ENCODE data around the gene KCNIP3.

Gene KCNIP3

DNA sequence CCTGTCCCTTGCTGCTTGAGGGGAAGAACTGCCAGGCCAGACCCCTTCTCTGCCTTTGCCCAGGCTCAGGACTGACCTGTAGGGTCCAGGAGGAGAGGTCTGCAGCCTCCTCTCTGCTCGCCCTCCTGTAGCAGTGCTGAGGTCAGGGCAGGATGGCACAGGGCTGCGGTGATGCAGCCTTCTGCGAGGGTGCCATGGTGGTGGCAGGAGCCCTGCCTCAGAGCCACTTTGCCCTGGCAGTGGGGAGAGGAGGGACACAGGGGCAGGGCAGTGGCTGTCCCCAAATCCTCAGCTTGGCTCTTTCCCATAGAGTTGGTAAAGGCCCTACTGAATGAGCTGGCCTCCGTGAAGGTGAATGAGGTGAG, 22.0 kb upstream of the KCNIP3 start:
- DNase-seq, result no peak

DNA sequence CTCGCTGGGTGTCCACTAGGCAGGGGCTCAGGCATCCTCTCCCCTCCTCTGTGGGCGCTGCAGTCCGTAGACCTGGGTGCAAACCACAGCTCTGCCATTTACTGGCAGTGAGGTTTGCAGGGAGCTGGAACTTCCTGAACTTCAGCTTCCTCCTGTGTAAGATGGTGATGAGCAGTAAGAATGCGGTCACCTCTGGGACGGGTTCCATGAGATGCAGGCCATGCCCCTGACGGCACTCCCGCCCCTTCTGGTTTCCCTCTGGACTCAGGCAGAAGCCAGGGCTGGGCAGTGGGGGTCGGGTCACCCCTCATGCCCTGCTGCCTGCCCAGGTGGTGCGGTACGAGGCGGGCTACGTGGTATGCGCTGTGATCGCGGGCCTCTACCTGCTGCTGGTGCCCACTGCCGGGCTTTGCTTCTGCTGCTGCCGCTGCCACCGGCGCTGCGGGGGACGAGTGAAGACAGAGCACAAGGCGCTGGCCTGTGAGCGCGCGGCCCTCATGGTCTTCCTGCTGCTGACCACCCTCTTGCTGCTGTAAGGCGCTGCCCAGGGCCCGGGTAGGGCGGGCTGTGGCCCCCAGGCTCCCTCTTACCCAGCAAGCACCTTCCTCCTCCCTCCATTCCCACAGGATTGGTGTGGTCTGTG, 21.4 kb upstream of the KCNIP3 start:
- DNase-seq, result no peak

DNA sequence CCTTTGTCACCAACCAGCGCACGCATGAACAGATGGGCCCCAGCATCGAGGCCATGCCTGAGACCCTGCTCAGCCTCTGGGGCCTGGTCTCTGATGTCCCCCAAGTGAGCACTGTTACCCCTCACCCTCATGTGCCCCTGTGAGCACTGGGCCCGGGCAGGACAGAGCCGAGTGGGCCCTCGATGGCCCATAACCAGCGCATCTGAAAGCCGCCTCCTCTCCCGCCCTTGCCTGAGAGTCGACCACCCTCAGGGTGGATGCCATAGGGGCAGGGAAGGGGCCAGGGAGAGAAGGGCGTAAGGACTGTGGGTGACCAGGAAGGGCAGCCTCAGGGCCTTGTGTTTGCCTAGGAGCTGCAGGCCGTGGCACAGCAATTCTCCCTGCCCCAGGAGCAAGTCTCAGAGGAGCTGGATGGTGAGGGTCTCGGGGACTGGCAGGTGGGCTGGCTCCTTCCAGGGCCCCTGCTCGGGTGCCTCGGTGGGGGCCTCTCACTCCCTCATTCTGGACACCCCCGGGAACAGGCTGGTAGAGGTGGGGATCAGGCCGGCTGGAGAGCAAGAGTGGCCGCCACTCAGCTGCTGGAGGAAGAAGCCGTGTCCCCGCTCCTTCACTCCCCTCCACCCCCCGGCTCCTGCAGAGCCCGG, 20.8 kb upstream of the KCNIP3 start:
- DNase-seq, result no peak

DNA sequence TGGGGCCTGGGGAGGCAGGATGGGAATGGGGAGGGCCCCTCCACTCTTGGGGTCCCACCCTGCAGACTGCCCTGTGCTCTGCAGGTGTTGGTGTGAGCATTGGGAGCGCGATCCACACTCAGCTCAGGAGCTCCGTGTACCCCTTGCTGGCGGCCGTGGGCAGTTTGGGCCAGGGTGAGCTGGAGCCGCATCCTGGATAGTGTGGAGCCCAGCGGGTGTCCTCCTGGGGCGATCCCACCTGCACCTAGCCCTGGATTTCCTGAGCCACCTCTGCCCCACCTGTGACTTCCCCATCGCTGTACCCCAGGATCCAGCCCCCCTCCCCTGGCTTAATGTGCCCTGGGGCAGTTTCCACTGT, 20.3 kb upstream of the KCNIP3 start:
- DNase-seq, result no peak

DNA sequence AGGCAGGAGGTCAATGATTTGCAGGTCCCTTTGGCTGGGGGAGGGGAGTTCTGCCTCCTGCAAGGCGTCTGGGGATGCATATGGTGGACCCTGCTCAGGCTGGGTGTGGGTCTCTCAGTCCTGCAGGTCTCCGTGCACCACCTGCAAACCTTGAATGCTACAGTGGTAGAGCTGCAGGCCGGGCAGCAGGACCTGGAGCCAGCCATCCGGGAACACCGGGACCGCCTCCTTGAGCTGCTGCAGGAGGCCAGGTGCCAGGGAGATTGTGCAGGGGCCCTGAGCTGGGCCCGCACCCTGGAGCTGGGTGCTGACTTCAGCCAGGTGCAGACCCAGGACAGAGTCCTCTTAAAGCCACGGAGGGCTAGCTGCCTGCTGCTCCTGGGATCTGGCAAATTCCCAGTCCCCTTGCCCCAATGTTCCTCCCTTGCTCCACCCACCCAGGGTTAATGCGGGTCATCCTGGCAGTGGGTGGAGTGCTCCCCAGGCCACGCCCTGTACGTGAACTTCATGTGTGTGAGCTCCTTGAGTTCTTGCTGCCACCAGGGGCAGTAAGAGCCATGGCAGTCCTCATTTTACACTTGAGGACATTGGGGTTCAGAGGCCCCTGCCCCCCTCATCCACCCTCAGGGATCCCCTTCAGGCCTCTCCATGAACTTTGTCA, 19.8 kb upstream of the KCNIP3 start:
- no peak for DNase-seq

DNA sequence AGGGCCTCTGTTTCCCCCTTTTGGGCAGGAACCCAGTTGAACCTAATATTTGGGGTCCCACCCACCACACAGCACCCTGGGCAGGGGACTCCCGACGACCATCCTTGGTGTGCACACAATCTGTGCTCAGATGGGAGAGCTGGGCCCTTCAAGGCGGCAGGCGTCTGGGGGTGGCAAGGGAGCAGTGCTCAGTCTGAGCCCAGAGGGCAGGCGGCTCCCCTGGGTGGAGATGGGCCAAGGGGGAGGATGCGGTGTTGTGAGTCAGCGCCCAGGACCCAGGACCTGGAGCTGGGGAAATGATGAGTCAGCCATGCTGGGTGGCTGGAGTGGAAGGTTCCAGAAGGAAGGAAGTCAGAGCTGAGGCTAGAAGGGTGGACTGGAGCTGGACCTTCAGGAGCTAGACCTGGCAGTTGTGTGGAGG, 19.1 kb upstream of the KCNIP3 start:
- no peak for DNase-seq

DNA sequence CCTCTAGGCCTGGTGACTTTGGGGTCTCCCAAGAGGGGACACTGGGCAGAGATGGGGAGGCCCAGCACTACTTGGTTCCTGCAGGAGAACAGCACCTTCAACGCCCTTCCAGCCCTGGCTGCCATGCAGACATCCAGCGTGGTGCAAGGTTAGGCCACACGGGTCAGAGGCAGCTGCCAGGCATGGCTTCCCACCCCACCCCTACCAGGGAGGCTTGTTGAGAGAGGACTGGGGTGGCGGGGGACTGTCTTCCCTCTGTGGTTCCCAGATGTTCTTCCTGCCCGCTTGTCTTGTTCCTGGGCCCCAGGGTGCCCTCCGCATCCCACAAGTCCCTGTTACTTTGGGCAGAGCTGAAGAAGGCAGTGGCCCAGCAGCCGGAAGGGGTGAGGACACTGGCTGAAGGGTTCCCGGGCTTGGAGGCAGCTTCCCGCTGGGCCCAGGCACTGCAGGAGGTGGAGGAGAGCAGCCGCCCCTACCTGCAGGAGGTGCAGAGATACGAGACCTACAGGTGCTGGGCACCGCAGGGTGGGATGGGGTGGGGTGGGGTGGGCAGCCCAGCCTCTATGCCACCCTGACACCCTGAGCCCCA, 18.4 kb upstream of the KCNIP3 start:
- no peak for DNase-seq

DNA sequence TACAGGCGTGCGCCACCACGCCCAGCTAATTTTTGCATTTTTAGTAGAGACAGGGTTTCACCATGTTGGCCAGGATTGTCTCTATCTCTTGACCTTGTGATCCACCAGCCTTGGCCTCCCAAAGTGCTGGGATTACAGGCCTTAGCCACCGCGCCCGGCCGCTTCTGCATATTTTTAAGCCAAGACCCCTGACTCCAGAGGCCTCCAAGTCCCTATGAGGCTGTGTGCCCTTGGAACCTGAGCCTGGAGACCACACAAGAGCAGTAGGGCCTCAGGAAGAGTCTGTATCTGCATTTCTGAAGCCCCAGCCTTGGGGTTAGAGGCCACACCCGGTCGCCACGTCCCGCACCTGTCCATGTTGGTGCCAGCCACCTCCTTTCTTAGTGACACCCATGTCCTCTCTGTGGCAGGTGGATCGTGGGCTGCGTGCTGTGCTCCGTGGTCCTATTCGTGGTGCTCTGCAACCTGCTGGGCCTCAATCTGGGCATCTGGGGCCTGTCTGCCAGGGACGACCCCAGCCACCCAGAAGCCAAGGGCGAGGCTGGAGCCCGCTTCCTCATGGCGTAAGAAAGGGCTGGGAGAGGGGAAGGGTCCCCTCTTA, 17.6 kb upstream of the KCNIP3 start:
- no peak for DNase-seq

DNA sequence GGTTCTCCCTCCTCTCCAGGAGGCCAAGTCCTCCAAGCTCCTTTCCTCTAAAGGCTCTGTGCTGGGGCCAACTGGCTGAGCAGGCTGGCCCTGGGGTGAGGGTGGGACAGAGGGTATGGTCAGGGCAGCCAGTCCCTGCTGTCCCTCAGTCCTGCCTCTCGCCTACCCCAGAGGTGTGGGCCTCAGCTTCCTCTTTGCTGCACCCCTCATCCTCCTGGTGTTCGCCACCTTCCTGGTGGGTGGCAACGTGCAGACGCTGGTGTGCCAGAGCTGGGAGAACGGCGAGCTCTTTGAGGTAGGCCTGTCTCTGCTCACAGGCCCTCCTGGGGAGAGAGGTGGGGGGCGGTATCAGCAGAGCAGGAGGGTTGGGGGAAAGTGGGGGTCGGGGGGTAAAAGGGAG, 16.1 kb upstream of the KCNIP3 start:
- DNase-seq, result no peak

DNA sequence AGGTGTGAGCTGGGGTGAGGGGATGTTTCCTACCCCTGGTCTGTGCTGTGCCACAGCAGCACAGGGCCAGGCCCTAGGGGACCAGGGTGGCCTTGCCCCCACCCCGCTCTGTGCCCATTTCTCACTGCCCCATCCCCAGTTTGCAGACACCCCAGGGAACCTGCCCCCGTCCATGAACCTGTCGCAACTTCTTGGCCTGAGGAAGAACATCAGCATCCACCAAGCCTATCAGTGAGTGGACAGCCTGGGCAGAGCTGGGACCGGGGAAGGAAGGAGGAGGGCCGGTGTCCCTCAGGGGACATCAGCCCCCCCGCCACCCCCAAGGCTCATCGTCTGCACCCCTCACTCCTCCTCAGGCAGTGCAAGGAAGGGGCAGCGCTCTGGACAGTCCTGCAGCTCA, 15.4 kb upstream of the KCNIP3 start:
- no peak for DNase-seq

DNA sequence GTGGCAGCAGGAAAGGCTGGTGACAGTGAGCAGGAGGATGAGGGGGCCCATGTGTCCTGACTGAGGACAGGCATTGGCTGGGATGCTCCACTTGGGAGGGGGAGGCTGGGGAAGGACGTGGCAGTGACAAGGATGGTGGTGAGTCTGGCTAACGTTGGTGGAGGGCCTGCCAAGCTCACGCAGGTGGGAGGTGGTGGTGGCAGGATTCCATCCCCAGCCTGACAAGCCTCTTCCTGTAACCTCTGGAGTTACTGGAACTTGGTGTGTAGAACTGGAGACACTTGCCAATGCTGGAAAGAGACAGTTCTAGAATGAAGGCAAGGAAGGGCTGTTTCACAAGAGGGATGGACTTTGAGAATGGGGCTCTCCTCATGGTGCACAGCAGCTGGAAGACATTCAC, 14.7 kb upstream of the KCNIP3 start:
- no peak for DNase-seq

DNA sequence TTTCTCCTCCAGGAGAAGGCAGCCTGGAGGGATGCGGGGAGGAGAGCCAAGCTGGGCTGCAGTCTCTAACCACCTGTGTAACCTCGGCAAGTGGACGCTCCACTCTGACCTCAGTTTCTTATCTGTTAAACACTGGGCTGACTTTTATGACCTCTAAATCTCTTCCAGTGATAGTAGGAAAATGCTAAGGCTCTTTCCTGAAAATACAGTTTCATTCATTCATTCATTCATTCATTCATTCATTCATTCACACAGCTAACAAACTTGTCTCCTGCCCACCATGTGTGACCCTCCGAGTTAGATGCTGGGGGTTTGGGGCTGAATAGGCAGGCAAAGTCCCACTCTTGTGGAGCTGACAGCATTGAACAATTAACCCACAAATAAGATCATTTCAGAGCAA, 13.6 kb upstream of the KCNIP3 start:
- no peak for DNase-seq

DNA sequence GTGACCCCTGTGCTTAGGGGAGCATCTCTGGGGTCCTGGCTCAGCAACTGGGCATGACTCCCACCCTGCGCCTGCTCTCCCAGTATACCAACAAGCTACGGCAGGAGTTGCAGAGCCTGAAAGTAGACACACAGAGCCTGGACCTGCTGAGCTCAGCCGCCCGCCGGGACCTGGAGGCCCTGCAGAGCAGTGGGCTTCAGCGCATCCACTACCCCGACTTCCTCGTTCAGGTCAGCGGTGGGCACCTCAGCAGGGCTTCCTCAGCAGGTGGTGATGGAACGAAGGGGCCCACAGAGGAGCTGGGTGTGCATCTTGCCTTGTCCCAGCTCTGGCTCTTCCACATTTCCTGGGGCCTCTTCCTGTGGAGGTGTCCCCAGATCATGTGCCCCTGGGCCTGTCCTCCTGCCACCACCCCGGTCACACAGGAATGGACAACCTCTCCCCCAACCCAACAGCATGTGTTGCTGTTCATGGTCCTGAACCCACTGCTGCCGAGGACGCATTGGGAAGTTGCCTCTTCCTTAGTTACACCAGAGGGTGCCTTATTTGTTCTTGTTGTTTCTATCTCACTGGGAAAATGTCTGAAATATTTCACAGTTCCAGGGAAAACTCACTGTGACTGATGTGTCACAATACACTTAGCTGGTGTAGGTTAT, 12.1 kb upstream of the KCNIP3 start:
- no peak for DNase-seq

DNA sequence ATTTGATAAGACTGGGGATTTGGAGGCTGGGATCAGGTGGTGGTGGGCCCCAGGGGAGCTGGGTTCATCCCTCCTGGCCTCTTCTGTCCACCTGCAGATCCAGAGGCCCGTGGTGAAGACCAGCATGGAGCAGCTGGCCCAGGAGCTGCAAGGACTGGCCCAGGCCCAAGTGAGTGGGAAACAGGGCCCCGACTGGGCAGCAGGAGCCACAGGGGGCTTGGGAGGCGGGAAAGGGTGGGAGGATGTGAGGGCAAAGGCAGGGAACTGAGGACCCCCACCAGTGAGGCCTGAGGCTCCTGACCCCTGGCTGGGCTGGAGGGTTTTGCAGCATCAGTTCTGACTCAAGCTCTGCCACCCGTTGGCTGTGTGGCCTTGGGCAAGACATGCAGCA, 11.6 kb upstream of the KCNIP3 start:
- no peak for DNase-seq

DNA sequence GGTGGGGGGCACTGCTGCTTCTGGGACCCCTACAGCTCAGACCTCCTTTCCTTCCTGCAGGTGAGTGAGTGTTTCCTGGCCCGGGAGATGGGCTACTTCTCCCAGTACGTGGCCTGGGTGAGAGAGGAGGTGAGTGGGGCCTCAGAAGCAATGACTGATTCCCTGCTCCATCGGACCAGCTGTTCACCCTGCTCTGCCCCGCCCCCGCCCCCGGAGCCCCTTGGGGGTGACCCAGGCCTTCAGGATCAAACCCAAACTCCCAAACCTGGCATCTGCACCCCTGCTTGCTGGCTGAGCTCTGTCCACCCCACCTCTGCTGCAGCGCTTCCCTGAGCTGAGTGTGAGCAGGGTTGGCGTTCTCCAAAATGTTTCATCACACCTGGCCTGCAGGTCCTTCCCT, 9.8 kb upstream of the KCNIP3 start:
- no peak for DNase-seq

DNA sequence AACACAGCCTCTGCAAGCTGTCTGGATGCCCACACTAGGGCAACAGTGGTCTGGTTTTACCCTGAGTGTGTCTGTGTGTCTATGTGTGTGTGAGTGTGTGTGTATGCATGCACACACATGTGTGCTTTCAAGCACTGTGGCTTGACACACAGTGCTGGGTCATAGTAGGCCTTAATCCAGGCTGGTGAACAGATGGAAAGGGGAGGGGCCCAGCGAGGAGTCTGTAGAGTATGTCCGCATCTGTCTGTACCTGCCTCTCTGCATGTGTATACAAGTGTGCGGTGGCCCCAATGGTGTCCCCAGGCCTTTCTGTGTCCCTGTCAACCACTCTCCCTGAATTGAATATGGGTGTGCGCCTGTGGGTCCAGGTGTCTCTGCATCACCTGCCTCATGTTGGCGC, 9.3 kb upstream of the KCNIP3 start:
- DNase-seq, result no peak

DNA sequence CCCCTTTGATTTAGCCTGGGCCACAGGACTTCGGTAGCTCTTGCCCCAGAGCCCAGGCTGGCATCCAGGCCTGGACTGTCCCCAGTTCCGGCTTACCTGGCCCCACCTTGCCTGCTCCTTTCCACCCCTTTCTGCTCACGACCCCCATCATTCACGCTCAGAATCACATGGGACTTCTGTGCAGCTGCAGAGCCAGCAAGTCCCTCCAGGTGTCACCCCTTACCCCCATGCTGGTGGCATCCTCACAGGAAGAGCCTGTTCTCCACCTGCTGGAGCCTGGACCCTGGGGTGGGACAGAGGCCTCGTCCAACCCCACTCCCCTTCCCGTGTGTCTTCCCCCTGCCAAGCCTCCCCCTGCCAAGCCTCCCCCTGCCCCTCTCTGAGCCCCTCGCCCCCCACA, 7.9 kb upstream of the KCNIP3 start:
- DNase-seq, result no peak

DNA sequence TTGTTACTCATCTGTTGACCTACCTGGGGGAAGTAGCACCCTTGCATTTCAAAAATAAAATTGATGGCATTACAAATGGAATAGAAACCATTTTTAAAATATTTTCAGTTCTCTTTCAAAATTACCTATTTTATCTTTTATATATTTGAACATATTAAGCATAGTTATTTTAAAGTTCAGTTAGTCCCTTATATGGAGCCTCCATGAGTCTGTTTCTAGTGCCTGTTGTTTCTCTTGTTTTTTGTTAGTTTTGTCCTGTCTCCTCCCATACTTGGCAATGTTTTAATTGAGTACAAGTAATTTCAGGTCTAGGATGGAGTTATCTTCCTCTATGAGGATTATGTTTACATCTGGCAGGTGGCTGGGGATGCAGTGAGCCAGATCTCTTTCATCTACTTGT, 5.9 kb upstream of the KCNIP3 start:
- no peak for DNase-seq

DNA sequence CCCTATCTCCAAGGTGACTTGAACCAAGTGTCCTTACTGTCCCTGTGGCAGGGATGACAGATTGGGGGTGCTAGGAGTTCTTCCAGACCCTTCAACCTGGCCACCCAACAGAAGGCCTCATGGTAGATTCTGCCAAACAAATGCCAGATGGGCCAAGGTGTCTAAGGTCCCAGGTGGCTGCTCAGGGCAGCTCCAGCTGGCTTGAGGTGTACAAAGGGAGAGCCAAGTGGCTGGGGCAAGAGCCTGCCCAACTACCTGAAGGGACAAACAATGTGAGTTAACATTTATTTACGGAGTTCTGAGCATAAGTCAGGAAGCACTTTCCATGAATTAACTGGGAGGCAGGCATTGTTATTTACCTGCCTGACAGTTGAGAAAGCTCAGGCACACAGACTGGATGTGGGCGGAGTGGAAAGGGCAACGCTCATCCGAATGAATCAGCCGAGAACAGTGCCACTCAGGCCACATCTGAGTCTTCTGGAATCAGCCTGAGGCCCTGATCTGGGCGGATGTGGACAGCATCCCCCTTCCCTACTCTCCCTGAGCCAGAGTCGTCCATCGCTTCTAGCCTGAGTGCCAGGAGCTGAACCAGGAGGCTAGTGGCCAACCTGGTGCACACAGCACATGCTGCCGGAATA, 4.4 kb upstream of the KCNIP3 start:
- no peak for DNase-seq

DNA sequence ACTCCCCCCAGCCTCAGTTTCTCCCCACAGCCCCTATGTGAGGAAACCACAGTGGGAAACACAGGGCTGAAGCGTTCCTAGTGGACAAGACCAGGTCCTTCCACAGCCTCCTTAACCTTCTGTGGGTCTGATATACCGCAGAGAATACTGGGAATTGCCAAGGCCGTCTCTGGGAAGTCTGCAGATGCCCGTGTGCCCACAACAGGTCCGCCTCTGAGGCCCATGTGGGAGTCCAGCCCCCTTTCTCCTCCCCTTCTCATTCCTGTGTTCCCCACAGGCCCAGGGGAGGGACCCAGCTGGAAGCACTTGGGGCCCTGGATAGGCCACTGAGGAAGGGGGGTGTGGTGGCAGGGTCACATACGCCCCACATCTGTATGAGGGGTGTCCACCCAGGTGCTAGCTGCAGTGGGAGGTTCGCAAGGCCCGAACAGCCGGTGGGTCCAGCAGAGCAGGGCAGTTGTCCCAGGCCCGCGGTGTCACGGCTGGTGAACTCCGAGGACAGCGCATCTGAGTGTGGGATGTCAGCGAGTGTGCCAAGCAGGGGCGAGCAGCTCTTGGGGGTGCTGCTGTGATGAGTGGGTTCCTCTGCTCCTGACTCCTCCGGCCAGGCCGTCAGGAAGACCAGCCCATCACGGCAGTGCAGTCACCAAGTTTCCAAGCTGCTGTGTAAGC, 2.4 kb upstream of the KCNIP3 start:
- no peak for DNase-seq

DNA sequence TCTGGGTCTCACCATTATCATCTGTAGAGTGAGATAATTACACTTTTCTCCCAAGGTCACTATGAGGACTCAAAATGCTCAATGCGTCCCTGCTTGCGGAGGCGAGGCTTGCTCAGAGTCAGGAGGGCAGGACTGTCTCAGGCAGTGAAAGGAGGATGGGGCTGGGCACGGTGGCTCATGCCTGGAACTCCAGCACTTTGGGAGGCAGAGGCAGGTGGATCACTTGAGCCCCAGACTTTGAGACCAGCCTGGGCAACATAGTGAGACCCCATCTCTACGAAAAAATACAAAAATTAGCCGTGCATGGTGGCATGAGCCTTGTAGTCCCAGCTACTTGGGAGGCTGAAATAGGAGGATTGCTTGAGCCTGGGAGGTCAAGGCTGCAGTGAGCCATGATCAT, 1.8 kb upstream of the KCNIP3 start:
- DNase-seq, result no peak

DNA sequence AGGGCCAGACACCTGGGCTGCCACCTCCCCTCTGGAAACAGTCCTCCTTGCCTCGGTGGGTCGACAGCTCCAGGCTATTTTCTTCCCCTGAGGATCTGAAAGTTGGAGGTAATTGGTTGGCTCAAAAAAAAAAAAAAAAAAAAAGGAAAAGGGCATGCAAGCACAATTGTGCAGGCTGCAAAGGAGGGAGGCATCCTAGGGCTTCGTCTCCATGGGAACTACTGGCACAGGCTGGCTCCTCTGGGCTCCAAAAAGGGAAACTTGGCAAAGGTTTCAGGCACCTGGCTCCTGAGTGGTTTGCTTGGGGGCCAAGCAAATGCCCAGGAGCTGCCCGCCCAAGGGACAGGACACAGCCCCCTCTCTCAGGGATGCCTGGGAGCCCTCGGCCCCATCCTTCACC, 1.1 kb upstream of the KCNIP3 start:
- DNase-seq, result no peak

All from CD4-positive, alpha-beta T cell treated with Interleukin-17A for 1 hour (primary cell).